HG03520 (cell line): ENCODE results near the gene ELFN1.
"Not testable (repeated sequence)": the region's sequence is repeated elsewhere in the genome, so short reads cannot be mapped to it uniquely, and the experiment has no call there.

ENCODE experiments used
- ATAC-seq: cut with Tn5 transposase; IDR thresholded peaks from one replicate; pipeline ENCODE4 v1.9.1; 2021; ENCODE audit warnings: mild to moderate bottlenecking, moderate library complexity; ENCODE audit not compliant: unreplicated experiment

The ELFN1 gene

DNA sequence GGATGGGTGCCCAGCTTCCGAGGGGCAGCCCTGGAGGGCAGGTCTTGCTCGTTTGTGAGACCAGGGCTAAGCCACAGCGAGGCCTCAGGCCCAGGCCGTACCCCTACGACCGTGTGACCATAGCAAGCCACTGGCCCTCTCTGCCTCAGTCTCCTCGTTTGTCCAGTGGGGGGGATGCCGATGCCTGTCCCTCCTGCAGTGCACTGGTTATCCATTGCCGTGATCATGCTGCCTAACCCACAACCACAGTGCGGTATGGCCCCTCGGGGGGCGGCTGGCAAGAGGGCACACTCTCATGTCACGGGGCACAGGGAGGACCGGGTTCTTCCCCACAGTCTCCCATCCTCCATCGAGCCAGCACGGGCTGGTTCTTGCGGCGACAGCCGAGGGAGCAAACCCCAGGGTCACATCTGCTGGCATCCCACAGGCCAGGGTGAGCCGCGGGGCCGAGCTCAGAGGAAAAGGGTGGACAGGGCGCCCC lies 80.5 kb downstream of the ELFN1 start:
- no peak for ATAC-seq

DNA sequence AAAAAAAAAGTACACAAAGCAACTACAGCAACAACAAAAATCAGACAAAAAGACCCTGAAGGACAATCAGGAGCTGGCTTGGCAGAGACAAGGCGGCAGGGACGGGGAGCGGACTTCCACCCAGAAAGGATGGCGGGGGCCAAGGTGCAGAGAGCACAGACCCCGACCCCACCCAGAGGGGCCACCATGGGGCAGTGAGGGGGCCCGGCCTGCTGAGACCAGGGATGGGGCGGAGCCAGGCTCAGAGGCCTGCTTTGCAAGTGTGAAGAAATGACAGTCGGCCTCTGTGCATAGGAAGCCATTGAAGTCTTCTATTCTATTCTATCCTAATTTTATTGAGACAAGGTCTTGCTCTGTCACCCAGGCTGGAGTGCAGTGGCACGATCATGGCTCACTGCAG lies 82.0 kb downstream of the ELFN1 start:
- ATAC-seq: no peak

DNA sequence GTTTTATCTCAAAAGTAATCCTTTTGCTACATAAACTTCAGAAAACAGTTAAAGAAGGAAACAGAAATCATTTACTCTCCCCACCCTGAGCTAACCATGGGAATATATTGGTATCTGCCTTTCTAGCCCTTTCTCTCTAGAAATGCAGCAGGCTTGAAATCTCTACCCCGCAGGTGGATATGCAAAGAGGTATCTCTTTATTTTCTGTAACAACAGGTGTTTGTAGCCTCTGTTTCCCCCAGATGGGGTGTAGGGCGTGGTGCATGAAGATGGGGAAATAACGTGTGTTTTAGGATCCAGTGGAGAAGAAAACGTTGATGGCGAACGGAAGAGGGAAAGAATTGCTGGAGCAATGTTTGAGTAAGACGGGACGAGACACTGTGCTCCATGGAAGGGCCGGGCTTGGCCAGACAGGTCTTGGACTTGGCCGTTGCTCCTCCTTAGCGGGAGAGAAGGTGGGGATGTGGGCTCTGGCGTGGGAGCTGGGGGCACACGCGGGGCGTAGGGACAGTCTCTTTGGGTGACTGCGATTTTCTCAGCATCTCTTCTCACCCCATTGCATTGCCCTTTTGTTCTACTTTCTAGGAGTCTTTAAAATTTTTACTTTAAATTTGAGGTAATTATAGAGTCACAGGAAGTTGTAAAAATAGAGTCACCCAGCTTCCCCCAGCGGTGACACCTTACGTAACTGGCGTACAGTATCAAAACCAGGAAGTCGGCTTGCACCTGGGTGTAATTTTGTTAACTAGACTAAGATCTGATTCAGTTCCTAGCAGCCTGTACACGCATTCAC lies 82.9 kb downstream of the ELFN1 start:
- ATAC-seq: no peak

DNA sequence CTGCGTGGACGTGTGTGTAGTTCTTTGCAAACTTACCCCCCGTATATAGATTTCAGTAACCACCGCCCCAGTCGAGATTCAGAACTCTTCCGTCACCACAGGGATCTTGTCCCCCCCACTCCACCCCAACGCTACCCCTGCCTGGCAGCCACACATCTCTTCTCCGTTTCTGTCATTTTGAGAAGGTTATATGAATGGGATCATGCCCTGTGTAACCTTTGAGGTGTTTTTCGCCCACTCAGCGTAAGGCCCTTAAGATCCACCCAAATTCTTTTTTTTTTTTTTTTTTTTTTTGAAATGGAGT lies 83.4 kb downstream of the ELFN1 start:
- ATAC-seq: no peak

DNA sequence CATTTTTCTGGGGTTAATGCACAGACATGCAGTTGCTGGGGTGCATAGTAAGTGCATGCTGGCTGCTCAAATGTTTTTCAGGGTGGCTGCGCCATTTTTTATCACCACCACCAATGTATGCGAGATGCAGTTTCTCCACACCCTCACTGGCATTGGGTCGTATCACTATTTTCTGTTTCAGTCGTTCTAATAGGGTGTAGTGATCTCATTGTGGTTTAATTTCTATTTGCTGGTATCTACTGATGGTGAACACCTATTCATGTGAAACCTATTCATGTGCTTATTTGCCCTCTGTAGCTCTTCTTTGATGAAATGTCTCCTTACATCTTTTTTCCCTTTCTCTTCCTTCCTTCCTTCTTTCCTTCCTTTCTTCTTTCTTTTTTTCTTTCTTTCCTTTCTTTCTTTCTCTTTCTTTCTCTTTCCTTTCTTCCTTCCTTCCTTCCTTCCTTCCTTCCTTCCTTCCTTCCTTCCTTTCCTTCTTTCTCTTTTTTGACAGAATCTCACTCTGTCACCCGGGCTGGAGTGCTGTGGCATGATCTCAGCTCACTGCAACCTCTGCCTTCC lies 84.3 kb downstream of the ELFN1 start:
- ATAC-seq: no peak

DNA sequence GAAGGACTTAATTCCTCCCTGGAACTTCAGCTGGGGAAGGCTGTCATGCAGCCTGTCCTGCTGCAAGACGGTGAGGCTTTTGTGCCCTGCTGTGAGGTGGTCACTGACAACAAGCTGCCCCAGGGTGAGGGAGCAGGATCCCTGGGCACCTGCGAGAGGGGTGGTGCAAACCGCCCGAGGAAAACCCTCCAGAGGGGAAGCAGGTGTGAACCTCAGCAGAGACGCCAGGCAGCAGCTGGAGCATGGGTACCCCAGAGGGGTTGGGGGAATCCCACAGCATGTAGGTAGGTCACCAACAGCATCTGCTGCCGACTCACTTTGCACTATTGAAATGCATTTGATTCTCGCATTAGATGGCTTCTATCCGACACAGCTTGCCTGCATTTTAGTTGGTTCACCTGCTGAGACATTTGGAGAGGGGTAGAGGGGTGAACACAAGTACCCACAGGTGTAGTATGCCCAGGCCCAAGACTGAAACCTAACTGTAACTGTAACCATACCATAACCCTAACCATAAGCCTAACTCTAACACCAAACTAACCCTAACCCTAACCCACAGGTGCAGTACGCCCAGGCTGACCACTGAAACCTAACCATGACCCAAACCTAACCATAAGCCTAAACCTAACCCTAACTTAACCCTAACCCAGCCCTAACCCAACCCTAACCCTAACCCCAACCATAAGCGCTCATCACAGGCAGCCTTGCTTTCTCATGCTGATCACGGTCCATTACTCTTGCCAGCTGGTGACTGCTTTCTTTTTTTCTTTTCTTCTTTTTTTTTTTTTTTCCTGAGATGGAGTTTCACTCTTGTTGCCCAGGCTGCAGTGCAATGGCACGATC lies 85.9 kb downstream of the ELFN1 start:
- no peak for ATAC-seq

DNA sequence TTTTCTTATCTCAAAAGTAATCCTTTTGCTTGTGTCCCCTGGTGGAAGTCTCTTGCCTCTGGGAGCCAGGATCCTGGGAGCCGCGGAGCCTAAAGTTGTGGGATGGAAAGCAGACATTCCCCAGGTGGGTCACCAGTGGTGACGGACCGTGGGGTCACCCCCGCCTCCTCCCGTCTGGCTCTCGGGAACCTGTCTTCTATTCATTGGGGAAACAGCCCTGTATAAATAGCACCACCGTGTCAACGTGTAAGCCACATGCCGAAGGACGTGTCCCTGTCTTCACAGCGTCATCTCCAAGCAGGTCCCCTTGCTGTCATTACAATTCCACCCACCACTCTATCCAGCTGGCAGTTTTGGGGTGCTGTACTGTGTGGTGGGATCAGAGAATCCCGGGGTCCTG lies 87.5 kb downstream of the ELFN1 start:
- ATAC-seq: no peak

DNA sequence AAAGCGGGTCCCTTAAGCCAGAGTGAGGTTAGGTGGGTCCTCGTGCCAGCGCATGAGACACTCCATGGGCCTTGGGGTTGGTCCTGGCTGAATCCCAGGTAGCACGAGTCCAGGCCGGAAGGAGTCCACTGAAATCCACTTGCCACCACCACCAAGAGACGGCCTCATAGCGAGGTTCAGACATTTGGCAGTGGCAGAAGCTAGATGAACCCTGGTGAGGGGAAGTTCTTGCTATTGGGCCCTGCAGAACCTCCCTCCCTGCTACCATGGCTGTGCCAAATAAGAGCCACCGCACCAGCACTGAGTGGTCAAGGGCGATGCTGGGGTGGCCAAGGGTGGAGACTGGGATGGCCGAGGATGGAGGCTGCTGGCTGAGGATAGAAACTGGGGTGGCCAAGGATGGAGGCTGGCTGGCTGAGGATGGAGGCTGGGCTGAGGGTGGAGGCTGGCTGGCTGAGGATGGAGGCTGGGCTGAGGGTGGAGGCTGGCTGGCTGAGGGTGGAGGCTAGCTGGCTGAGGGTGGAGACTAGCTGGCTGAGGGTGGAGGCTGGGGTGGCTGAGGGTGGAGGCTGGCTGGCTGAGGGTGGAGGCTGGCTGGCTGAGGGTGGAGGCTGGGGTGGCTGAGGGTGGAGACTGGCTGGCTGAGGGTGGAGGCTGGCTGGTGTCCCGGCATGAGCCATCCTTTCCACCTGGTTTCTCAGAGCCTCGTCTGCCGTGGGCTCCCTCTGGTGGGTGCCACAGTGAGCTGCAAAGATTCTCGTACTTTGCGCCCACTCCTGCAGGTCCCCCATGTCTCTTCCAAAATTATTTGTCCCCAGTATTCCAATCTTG lies 88.2 kb downstream of the ELFN1 start:
- ATAC-seq: no peak

DNA sequence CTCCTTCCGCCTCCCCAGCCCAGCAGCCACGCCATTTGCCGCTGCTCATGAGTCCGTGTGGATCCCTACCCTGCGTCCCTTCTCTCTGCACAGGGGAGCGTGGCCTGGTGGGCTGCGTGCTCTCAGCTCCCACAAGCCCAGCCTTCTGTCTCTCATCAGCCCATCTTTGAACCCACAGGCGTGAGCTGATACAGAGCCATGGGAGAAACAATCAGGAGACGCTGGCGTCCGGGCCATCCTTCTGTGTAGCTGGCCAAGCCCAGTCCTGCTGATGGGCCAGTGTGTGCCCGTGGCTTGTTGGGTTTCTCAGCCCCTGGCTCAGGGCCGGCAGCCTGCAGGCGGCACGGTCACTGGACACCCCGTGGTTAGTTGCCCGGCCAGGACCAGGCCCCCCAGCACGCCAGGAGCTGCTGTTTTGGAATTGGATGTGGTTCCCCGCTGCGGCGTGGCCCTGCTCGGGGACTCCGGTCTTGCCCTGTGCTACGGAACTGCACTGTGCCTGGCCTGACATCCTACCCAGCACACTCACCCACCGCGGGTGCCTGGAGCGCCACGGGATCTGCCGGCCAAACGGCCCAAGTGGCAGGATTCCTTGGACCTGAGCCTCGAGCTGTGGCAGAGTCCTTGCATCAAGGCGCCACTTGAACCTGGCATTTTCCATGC lies 88.9 kb downstream of the ELFN1 start:
- no peak for ATAC-seq

DNA sequence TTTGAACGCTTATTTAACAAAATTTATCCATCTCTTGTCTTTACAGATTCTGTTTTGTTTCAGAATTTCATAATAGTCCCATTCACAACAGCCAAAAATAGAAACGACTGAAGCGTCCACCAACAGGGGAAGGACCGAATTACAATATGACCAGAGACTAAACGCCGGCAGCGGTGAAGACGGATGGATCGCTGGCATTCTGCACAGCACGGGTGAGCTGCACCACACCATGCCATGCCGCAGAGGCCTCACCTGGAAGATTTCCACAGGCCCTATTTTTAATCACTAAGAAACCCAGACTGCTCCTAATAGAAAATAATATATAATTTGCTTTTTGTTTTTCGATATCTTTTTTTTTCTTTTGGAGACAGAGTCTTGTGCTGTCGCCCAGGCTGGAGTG lies 91.0 kb downstream of the ELFN1 start:
- ATAC-seq: no peak

DNA sequence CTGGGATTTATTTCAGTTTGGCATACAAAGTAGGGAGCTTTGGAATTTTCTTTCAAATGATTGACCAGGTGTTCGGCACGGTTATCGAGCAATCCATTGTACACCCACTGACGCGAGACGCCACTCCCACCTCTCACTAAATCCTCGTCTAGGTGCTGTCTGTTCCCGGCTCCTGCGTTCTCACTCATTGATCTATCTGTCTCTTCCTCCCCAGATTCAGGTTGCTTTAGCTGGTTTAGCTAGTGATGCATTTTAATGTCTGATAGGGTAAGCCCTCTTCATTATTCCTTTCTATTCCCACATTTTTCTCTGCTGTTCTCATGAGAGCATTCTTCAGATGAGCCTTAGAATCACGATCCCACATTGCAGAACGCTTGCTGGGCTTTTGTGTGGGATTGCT lies 91.7 kb downstream of the ELFN1 start:
- ATAC-seq: no peak

DNA sequence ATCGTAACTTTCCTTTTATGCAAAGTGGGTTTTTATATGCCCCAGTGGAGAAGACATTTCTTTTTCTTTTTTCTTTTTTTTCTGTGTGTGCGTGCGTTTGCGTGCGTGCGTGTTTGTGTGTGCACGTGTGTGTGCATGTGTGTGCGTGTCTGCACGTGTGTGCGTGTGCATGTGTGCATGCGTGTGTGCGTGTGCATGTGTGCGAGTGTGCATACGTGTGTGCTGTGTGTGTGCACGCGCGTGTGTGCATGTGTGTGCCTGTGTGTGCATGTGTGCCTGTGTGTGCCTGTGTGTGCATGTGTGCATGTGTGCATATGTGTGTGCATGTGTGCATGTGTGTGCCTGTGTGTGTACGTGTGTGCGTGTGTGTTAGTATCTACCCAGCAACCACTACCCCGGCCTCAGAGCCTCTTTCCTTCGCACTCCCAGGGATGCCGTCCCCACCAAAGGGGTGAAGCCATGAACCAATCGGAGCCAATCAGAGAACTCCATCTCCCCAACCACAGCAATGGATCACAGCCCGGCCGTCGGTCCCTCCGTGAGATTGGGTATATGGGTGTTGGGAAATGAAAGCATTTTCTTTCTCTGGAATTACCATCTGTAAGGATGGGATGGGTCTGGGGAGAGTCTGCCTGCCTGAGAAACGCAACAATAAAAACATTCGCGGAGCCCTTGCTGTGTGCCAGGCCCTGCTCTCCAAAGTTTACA lies 92.3 kb downstream of the ELFN1 start:
- no peak for ATAC-seq

DNA sequence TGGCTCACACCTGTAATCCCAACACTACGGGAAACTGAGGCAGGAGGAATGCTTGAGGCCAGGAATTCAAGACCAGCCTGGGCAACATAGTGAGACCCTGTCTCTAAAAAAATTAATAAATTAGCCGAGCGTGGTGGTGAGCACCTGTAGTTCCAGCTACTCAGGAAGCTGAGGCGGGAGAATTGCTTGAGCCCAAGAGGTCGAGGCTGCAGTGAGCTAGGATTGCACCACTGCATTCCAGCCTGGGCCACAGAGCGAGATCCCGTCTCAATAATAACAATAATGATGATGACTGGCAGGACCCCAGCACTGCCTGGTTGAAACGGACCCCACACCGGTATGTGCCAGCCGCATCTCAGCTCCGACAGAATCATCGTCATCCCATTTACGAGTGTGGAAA lies 93.0 kb downstream of the ELFN1 start:
- no peak for ATAC-seq

DNA sequence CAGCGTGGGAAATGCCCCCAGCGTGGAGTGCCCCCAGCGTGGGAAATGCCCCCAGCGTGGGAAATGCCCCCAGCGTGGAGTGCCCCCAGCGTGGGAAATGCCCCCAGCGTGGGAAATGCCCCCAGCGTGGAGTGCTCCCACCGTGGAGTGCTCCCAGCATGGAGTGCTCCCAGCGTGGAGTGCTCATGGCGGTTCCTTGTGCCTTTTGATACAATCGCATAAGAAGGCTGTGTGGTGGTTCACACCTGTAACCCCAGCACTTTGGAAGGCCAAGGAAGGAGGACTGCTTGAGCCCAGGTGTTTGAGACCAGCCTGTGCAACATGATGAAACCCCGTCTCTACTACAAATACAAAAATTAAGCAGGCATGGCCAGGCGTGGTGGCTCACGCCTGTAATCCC lies 93.8 kb downstream of the ELFN1 start:
- ATAC-seq: not testable (repeated sequence)

DNA sequence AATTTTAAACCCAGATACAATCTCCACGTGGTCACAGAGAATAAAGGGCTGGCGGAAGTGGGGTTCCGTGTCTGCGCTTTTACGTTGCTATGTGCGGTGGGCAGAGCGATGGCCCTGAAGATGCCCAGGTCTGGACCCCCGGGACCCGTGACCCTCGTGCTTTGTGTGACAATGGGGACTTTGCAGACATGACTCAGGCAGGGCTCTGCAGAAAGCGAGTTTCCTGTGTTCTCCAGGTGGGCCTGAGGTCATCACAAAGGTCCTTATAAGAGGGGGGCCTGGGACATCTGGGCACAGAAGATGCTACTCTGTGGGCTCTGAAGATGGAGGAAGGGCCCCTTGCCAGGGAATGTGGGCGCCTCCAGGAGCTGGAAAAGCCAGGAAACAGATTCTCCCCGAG lies 95.3 kb downstream of the ELFN1 start:
- ATAC-seq: no peak

DNA sequence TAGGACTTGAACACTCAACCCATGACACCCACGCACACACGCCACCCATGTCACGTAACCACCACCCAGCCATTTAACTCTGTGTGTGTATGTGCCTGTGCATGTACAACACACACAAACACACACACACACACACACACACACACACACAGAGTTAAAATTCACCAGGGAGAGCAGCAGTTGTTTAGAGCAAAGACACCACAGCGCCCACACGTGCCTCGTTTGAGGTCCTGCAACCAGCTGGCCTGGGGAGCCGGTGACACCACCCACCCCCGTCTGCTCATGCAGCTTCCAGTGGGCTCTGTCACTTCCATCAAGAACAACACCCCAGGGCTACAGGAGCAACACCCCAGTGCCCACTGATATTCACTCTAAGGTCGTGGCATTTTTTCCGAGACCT lies 97.4 kb downstream of the ELFN1 start:
- no peak for ATAC-seq

DNA sequence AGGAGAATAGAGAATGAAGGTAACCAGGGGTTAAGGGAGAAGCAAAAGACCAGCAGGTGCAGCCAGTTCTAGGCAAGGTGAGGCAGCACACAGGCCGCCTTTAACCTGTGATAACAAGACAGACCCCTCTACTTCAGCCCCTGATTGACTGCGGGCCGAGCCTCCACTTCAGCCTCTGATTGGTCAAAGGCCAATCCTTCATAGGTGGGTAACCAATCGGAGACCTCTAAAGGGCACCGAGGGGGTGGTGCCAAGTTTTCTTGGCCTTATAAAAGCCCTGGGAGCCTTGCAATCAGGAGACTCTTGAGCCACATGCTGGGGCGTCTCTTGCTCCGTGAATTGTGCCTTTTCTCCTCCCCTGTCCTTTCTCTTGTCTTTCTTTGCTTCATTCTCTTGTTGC lies 98.8 kb downstream of the ELFN1 start:
- ATAC-seq: no peak

DNA sequence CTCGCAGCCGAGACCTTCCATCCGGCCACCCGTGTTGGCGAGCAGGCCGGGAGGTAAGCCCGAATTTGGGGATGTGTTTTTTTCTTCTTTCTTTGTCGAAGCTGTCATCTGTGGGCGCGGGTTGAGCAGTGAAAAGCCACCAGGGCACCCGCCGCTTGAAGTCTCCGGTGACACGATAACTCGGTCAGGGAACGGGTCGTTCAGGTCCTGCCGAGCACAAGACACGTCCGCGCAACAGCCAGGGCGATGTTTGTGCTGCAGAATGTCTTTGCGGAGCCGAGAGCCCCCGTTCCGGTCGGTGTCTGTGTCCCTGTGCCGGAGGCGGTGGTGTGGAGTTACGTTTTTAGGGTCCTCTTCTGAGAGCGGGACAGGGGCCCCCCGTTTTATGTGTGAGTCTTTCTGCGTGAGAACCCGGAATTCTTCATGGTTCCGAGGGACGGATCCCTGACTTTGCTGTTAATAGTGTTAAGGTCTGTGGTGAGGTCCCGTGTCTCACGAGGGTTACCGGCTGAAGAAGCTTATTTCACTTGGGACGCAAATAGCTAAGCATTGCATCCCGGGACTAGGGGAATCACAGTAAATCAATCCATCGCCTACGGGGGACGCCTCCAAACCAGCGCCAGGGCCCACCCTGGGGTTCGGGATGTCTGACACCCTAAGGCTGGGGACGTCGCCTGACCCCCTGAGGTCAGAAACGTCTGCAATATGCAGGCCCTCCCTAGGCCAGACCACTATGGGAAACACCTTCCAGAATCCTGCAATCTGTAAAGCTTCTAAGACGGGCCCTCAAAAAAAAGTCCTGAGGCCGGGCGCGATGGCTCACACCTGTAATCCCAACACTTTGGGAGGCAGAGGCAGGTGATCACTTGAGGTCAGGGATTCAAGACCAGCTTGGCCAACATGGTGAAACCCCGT lies 99.5 kb downstream of the ELFN1 start:
- ATAC-seq: no peak

DNA sequence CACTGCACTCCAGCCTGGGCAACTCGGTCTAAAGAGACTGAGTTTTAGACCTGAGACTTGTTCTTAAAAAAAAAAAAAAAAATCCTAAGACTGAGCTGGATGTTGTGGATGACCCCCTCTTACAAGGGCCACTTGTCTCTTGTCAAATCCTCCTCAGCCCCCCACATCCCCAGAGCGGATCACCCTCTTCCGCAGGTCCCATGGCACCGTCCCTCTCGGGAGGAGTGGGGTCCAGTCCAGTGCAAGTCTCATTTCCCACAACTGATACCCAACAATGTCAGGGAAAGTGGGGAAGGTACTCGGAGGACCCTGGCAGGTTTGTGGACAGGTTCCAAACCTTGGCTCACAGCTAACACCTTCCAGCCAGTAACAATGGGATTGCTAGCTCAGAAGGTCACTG lies 100.3 kb downstream of the ELFN1 start:
- no peak for ATAC-seq
